Smooth muscle cell of the brain vasculature (primary cell): ENCODE results near the gene TRIM29.
"Not testable (repeated sequence)": the region's sequence is repeated elsewhere in the genome, so short reads cannot be mapped to it uniquely, and the experiment has no call there.

Source experiments
- DNase-seq: peaks from one replicate; pipeline ENCODE4 v3.0.0-alpha.2; 2012; ENCODE audit warnings: low read depth, low spot score

TRIM29 gene

DNA sequence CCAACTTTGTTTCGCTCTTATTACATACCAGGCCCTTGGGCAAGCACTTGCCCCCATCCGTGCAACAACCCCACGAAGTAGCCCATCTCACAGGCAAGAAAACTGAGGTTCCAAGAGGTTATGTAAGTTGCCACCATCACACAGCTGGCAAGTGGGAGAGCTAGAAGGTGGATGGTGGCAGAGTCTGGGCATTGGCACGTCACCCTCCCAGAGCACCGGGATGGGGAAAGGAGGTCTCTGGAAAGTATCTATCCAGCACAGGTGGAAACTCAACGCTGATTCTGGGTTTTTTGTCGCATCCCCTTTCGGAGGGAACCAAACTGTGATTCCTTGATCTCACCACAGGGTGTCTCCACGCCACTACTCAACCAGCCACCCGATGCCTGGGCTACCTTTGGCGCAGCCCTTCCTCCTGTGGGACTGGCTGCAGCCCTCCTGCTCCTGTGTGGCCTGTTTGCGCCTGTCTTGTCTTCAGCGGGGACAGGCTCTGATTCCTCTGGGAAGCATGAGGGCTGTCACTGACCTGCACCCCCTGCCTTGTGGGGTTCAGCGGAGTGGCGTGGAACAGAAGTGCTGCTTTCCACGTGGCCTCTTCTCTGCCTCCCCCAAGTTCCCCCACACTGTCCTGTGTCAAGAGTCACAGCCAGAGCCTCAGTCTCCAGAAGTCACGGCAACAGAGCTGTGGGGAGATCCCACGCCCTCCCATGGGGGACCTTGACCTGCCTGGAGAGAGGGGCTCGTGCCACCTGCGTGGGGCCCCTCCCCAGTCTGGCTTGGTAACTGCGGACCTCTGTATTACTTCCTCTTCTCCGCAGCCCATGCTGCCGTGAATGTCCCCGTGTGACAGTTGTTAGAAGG, 34.4 kb upstream of the TRIM29 start:
- no peak for DNase-seq

DNA sequence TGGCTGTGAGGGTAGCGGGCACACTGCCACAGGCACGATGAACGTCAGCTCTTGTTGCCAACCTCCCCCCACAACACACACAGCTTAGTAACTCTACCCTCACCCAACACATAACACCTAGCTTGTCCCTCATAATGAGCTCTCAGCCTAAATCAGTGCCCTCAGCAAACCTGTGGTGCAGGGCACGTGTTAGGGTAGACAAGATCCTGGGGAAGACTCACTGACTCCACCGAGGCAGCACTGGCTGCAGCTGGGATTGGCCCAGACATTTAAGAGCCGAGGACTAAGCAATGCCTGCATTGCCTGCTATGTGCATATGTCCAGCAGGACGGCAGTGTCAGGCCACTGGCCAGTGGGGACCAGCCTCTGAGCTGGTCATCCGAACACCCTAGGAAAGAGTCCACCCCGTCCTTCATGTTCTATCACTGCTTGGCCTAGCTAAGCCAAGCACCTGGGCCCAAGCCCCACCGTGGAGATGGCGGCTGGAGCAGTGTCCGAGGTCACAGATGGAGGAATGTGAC, 32.9 kb upstream of the TRIM29 start:
- no peak for DNase-seq

DNA sequence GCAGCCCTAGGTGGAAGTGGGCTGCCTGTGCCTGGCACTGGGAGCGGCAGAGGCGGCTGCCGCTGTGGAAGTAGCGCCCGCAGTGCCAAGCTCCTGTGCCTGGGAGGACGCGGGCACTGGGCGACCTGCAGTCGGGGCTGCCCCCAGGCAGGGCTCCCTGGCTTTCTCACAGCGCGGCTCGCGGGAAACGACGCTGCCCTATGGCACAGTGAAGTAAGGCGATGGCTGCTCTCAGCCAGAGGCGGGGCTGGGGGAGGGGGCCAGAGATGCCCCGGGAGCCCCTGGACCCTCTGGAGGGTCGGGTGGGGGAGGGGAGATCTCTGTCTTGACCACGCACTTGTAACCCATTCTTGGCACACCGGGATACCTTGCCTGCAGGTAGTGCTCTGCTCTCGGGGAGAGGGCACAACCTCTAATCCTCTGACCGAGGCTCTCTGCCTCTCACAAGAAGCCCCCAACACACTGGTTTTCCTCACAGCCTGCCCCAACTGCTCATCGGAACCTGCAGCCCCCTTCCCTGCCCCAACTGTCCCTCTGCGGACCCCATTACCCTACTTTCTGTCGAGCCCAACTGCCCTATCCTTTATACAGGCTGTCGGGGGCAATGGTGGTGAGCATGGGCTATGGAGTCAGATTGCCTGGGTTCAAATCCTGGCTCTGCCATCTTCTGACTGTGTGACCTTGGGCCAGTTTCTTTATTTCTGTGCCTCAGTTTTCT, 32.2 kb upstream of the TRIM29 start:
- no peak for DNase-seq

DNA sequence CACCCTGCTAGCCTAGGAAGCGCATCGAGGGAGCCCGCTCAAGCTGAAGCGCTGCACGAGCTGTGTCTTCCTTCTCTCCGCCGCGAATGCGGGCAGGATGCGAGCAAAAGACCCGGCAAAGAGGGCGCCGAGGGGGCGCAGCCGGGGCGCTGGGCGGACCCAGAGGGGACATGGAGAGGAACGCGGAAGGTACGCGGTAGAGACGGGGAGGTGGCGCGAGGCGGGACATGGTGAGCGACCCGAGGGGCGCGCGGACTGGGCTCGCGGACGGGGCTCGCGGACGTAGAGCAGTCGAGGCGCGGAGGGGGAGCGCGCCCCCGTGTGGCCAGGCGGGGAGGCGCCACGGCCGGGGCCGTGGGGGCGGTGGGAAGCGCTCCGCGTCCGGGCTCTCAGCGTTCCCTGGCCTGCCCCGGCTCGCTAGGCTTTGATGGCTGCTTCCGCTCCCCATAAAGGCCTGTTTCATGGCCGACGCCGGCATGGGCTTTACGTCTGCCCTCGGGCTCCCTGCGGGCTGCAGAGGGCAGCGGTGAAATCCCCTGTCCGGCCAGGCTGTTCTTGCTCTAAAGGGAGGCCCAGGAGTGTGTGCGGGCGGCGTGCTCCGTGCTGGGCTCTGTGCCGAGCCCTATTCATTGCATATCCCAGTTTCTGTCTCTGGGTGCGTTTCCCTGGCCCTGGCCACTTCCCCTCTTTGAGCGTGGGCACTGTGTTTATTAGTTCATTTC, 31.2 kb upstream of the TRIM29 start:
- DNase-seq, result no peak

DNA sequence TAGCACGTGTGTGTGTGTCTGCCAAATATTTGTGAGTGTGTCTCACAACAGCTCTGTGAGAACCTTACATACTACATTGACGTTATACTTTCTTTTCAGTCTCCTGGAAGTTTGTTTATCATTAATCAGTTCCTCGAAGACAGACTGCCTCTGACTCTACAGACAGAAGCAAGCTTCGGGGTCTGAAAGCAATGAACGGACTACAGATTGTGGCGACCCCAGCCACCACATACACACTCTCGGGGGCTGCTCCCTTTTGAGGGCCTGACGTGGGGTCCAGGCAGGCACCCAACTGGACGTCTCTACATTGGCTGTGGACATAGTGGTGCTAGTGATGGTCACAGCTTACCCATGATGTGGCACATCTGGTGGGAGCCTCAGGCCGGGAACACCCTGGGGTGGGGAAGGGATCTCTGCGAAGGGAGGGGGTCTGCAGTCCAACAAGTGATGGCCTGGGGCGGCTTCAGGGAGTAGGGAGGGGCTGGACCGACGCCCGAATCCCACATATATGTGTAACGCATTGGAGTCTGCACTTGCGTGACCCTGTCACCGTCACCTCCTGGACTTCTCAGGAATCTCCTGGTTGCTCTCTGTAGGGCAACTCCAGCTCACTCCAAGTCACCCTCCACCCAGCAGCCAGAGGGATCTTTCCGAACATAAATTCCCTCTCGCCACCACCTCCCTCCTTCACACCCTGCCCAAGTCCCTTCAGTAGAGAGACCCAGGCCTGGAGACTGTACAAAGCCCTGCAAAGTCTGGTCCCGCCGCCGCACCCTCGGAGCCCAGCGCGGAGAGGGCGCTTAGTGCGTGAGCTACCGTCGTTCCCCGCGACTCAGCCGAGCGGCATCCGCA, 30.4 kb upstream of the TRIM29 start:
- DNase-seq, result no peak

DNA sequence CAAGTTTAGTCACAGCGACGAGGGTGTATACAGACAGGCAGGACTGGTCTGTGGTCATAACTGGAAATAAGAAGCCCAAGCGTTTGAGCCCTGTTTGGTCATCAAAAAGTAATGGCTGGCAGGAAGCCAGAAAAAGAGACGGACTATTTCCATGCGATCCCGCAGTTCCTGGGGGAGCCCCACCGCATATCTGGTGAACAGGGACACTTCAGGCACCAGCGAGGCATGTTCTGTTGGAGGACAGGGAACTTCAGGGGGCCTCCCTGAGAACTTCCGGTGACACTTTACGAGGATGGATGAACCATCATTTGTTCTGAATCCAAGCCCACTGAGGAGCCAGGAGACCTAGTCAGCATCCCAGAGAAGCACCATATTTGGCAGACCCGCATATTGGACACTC, 29.7 kb upstream of the TRIM29 start:
- DNase-seq, result no peak

DNA sequence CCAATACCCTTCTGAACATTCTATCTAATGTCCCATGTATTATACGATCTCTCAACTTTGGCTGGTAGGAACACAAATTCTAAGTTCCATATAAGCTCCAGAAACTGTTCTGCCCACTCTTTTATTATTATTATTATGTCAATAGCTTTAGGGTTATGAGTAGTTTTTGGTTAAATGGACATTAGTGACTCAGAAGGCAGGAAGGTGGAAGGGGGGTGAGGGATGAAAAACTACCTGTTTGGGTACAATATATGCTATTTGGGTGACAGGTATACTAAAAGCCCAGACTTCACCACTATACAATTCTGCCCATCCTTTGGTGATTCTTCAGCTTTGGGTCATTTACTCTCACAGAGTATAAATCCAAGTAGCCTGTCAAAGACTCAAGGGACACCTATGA, 22.5 kb upstream of the TRIM29 start:
- DNase-seq, result no peak

DNA sequence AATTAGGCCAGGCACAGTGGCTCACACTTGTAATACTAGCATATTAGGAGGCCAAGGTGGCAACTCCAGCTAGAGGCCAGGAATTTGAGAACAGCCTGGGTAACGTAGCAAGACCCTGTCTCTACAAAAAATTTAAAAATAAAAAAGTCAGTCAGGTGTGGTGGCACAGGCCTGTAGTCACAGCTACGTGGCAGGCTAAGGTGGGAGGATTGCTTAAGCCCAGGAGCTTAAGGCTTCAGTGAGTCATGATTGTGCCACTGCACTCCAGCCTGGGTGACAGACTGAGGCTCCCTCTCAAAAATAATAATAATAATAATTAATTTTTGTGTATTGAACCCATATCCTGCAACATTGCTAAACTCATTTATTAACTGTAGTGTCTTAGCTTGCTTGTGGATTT, 15.3 kb upstream of the TRIM29 start:
- DNase-seq, result no peak

DNA sequence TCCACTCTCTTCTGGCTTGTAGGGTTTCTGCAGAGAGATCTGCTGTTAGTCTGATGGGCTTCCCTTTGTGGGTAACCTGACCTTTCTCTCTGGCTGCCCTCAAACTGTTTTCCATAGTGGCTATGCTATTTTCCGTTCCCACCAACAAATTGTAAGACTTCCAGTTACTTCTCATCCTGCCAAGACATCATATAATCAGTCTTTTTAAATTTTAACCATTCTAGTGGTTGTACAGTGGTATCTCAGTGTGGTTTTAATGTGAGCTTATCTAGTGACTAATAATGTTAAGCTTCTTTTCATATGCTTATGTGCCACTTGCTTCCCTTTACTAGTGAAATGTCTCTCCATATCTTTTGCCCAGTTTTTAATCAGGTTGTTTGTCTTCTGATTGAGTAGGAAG, 13.6 kb upstream of the TRIM29 start:
- DNase-seq, result no peak

DNA sequence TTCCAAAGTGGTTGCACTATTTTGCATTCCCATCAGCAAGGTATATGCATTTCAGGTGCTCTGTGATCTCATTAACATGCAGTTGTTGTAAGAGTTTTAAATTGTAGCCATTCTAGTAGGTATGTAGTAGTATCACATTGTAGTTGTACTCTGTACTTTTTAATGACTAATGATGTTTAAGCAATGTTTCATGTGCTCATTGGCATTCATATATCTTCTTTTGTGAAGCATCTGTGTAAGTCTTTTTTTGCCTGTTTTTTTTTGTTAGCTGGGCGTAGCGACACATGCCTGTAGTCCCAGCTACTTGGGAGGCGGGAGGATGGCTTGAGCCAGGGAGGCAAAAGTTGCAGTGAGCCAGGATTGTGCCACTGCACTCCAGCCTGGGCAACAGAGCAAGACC, 11.3 kb upstream of the TRIM29 start:
- no peak for DNase-seq

DNA sequence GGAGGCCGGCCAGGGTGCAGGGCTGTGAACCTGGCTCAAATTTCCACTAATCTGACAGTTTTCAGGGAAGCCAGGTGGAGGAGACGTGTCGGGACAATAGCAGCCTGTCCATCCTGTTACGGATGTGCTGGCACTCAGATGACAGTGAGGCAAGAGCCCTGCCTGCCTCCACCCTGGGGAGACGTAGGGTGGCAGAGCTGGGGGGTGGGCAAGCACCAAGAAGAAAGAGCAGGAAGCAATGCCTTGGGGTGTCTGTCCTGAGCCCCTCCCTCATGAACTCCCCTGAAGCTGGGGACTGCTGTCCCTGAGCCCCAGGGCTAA, 10.0 kb upstream of the TRIM29 start:
- DNase-seq, result no peak

DNA sequence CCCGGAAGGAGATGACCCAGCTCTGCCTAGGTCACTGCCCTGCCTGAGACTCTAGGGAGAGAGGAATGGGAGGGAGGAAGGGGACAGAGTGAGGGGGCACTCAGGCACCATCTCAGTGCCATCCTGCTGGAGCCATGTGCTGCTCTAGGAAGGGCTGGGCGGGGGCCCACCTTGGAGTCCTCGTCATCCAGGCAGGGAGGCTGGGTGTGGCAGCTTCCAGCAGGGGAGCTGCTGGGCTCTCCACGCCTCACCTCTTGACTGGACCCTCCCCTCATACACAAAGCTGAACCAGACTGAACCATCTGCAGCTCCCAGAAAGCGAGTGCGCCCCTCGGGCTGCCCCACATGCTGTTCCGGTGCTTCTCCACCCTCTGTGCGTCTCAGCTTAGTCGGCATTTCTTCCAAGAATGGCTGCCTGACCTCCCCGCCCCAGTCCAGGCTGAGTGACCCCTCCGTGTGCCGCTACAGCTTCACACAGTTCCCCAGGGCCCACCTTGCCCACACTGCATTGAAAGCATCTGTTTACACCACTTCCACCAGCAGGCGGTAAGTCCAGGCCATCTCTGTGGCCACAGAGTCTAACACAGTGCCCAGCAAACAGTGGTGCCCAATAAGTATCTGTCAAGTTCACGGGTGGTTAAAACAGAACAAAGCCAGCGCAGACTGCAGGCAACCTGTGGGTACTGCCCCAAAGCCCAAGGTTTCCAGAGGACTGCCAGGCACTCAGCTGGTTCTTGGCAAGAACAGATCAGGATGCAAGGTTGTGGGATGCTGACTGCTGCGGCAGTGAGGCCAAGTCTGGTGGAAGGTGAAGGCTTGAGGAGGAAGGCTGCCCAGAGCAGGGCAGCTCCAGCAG, 9.4 kb upstream of the TRIM29 start:
- no peak for DNase-seq

DNA sequence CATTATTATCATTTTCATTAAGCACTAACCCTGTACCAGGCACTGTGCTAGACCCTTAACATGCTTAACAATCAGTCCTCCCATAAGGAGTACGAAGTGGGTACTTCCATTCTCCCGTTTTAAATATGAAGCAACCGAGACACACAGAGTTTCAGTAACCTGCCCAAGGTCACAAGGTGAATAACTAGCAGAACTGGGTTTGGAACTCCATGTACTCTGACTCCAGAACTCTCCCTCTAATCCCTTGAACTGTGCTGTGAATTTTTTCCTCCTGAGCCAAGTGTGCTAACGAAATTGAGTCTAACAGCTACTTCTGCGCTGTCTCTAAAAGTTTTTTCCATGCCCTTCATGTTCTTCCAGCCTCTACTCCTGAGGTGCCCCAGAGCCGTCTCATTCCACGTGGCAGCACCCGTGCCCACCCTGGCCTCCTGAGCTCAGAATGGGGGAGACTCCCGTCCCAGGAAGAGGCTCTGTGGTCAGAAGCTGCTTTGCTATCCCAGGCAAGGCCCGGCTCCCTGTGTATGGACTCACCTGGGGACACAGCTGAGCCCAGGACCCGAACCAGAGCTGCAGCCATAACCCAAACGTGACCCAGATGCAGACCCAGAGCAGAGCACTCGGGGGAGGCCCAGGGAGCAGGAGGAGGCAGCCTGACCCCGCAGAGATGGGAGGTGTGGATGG, 8.6 kb upstream of the TRIM29 start:
- DNase-seq, result no peak

DNA sequence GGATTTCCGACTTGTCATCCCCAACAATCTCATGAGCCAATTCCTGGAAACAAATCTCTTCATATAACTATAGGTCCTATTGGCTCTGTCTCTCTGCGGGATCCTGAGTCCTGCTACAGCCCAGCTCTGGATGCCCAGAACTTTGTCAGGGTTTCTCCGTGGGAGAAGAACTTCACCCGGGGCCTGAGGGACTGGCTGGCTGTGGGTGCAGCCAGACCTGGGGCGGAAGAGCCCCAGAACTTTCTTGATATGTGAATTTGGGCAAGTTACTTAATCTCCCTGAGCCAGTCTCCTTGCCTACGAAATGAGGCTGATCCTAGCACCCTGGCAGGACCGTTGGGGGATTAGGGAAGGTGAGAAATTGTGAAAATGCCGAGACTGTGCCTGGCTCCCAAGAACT, 6.6 kb upstream of the TRIM29 start:
- DNase-seq, result no peak

DNA sequence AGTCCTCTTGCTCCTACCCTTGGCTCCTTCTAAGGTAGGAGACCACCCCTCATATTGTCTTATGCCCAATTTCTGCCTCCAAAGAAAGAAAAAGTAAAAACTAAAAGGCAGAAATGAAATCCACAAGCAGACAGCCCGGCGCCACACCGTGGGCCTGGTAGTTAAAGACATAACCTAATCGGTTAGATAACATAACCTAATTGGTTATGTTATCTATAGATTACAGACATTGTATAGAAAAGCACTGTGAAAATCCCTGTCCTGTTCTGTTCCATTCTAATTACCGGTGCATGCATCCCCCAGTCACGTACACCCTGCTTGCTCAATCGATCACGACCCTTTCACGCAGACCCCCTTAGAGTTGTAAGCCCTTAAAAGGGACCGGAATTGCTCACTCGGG, 5.6 kb upstream of the TRIM29 start:
- DNase-seq, result not testable (repeated sequence)

DNA sequence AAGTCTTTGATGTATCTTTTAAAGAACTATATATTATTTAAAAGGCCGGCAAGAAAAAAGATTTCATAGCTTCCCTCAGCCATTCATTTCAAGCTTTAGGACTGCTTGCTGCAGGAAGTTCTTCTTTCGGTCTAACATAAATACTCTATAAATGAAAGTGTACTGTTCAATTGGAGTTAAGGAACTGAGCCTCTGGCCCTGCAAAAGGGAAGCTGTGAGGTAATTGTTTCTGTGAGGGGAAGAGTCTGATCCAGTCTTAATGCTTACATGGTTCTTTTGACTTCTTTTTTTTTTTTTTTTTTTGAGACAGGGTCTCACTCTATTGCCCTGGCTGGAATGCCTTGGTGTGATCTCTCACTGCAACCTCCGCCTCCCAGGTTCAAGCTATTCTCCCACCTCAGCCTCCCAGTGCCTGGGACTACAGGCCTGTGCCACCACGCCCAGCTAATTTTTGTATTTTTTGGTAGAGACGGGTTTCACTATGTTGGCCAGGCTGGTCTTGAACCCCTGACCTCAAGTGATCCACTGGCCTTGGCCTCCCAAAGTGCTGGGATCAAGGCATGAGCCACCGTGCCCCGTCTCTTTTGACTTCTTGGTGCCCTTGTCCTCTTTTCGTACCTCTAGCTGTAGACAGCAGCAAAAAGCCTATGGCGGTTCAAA, 4.7 kb upstream of the TRIM29 start:
- DNase-seq, result no peak

DNA sequence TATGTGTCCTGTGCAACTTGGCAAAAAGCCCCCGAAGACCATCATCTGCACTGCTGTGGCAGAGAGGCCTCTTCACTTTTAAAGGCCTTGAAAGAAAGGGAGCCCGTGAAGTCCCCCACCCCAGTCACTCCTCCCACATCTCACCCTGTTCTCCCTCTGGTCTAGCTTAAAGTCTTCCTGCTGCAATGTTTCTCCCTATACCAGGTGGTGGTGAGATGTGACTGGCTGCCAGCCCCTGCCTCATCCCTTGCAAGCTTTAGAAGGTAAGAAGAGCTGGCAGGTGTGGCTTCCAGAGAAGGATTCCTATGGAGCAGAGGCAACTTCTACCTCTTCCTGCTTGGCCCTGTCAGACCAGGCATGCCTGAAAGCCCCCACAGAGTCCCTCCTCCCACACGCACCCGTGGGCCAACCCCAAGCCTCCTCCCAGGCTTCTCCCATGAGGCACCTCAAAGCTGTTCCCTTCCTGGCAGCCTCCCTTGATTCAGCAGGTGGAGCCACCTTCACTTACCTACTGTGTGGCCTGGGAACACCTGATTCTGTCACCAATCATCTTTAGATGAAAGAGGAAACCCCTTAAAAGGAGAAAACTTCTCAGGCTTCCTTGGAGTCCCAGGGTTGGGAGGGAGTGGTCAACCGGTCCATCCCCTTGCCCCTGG, 4.0 kb upstream of the TRIM29 start:
- DNase-seq, result no peak

DNA sequence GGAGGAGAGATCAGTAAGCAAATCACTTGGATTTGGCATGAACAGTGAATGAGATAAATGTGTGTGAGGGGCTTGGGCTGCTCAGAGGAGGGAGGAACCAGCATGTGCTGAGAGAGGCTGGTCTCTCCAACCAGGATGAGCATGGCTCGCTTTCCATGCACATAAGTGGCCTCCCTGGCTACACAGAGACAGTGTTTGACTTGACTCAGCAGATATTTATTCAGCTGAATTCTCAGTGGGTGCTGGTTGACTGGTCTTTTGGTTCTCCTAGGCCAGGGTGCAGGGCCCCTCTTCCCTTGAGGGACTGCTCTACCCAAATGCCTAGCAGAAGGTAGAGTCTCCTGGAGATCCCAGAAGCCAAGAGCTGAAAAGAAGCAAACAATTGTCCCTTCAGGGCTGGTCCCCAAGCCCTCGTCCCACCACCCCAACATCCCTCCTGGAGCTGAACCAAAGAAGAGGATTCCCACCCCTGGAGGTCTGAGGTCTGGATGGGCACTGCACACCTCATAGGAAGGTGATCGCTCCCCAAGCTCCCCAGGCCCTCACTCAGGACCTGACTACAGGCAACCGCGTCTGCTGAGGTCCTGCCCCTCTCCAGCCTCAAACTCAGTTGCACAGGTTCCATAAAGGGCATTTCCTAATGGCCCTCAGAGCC, 3.3 kb upstream of the TRIM29 start:
- DNase-seq, result no peak
